ENCODE data around the gene CD200. TPM values are rescaled to one million over a fixed set of nuclear protein-coding genes. Genes with fewer than 3 reads are reported as not detected.

The CD200 gene
- total and polyA plus RNA-seq, 10 of the 15 experiments (the other 5 are each of a cell fraction or from before 2014, with no cell fraction given), result 21.2 to 84.3 (median 33.2) TPM

DNA sequence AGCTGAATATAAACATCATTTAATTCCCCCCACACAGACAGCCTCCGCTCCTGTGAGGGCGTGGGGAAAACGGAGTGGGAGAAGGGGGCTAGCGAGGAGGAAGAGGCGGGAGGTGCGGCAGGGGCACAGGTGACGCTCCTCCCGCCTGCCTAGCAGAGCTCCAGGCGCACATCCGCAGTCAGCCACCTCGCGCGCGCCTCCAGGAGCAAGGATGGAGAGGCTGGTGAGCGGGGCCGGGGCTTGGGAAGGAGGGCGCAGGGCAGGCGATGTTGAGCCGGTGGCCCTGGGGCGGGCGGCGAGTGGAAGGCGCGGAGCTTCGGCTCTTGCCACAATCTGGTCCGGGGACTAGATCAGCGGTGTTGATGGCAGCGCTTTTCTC is at the start of gene CD200 (continued):
- TF ChIP-seq, protein P1, sequence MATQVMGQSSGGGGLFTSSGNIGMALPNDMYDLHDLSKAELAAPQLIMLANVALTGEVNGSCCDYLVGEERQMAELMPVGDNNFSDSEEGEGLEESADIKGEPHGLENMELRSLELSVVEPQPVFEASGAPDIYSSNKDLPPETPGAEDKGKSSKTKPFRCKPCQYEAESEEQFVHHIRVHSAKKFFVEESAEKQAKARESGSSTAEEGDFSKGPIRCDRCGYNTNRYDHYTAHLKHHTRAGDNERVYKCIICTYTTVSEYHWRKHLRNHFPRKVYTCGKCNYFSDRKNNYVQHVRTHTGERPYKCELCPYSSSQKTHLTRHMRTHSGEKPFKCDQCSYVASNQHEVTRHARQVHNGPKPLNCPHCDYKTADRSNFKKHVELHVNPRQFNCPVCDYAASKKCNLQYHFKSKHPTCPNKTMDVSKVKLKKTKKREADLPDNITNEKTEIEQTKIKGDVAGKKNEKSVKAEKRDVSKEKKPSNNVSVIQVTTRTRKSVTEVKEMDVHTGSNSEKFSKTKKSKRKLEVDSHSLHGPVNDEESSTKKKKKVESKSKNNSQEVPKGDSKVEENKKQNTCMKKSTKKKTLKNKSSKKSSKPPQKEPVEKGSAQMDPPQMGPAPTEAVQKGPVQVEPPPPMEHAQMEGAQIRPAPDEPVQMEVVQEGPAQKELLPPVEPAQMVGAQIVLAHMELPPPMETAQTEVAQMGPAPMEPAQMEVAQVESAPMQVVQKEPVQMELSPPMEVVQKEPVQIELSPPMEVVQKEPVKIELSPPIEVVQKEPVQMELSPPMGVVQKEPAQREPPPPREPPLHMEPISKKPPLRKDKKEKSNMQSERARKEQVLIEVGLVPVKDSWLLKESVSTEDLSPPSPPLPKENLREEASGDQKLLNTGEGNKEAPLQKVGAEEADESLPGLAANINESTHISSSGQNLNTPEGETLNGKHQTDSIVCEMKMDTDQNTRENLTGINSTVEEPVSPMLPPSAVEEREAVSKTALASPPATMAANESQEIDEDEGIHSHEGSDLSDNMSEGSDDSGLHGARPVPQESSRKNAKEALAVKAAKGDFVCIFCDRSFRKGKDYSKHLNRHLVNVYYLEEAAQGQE (IDR thresholded peaks at IDR 0.05; ENCODE audit: low read depth, low read length), result no peak
- TF ChIP-seq, protein P2, sequence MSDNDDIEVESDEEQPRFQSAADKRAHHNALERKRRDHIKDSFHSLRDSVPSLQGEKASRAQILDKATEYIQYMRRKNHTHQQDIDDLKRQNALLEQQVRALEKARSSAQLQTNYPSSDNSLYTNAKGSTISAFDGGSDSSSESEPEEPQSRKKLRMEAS (IDR thresholded peaks at IDR 0.05; ENCODE audit: low read depth, low read length), result 0 out of 2 replicates have a peak, but pooled peaks have one; percentile 34
- TF ChIP-seq PAX5 (IDR thresholded peaks at IDR 0.05; ENCODE audit: borderline replicate concordance, low read depth, low read length), result no peak
- TF ChIP-seq, protein P3, sequence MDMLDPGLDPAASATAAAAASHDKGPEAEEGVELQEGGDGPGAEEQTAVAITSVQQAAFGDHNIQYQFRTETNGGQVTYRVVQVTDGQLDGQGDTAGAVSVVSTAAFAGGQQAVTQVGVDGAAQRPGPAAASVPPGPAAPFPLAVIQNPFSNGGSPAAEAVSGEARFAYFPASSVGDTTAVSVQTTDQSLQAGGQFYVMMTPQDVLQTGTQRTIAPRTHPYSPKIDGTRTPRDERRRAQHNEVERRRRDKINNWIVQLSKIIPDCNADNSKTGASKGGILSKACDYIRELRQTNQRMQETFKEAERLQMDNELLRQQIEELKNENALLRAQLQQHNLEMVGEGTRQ (IDR thresholded peaks at IDR 0.05; ENCODE audit: borderline replicate concordance, low read depth, low read length), result no peak
- no peak for TF ChIP-seq KLF5 (IDR thresholded peaks at IDR 0.05; ENCODE audit: partially characterized antibody)
- TF ChIP-seq POLR2A (IDR thresholded peaks at IDR 0.05; ENCODE audit: low read depth, low read length), result peak; percentile 83

DNA sequence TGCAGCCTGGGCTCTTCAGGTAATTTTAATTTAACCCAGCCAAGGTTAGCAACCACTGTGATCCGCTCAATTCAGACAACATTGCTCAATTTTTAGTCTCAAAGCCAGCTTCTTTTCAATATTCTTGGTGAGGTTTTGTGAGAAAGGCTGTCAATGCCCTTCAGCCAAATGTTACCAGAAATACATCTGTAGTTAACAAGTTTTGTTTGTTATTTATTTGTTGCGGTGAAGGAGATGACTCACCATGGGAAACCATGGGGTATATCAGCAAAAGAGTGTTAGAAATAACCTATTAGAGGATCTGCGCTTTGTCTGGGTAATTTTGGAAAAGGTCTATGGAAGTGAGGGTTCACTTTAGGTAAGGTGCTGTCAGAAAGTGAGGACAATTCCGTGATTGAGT is 43.9 kb upstream of the CD200 start:
- ChIA-PET RAD21 (ENCODE audit: unreplicated experiment) (interaction anchor here (1.3 to 2.1 kb wide), 3 partner anchors 10 to 177 kb away, joined by 4 to 10 read pairs (median 5); no protein-coding TSS in a partner anchor), CTCF (interaction anchor here (0.6 to 2.0 kb wide), 4 partner anchors 15 to 691 kb away, joined by 3 to 5 read pairs (median 4); no protein-coding TSS in a partner anchor), SMC1A (ENCODE audit: uncharacterized antibody, unreplicated experiment) (interaction anchor here (0.7 to 1.9 kb wide), 9 partner anchors 14 to 266 kb away, joined by 3 to 6 read pairs (median 4); partner anchors contain the start of gene CD200), POLR2A (no interaction called here)
- peaks cover 3% of the 10 kb centered on the region; the same call in 2 of the 3 replicates for H3K9me3 ChIP-seq (replicated peaks; ENCODE audit: control insufficient read depth, insufficient read depth, low read length)
- DNase-seq (ENCODE audit: low read depth, low spot score) (no peak), FAIRE-seq (no peak), ATAC-seq (no peak)
- no peak overlapping the region for H3K9ac ChIP-seq (ENCODE audit: control insufficient read depth, insufficient read depth, low read length)
- H3K27me3 ChIP-seq (replicated peaks in 1 of 2; ENCODE audit: control insufficient read depth in 2 of 2, insufficient read depth in 2 of 2, low read length in 1 of 2), result no peaks in the 10 kb centered on the region
- H3K4me2 ChIP-seq (ENCODE audit: control insufficient read depth, insufficient read depth), result no peak overlapping the region
- no peaks in the 10 kb centered on the region for H3K79me2 ChIP-seq (ENCODE audit: control insufficient read depth, insufficient read depth, low read length)
- in situ Hi-C loops (cut with MboI), result no loop called here
- 93% methylated on average over 4 of the region's 4 CpGs for WGBS (ENCODE audit: insufficient coverage, insufficient replicate concordance, low lambda C conversion rate, missing lambda C conversion rate)
- H3K4me3 ChIP-seq, result no peak overlapping the region
- BruUV-seq (replicated peaks), result no TSS peak
- H4K20me1 ChIP-seq (ENCODE audit: control insufficient read depth, insufficient read depth), result no peaks in the 10 kb centered on the region
- intact Hi-C loops (cut with micrococcal nuclease; ENCODE audit: unreplicated experiment), result no loop called here
- no peaks in the 10 kb centered on the region for H3K36me3 ChIP-seq (ENCODE audit: control insufficient read depth in 2 of 2, insufficient read depth in 2 of 2, low read length in 1 of 2)
- H3K4me1 ChIP-seq (ENCODE audit: control insufficient read depth, insufficient read depth, low read length), result no peaks in the 10 kb centered on the region
- no peak overlapping the region for H2AFZ ChIP-seq (ENCODE audit: control insufficient read depth, low read depth, low read length)
- no peak overlapping the region for H3K27ac ChIP-seq (ENCODE audit: control insufficient read depth, insufficient read depth)
- no peak for TF ChIP-seq SIN3A (IDR thresholded peaks at IDR 0.05; ENCODE audit: low read depth, low read length)
- no peak for TF ChIP-seq ZZZ3 (IDR thresholded peaks at IDR 0.05; ENCODE audit: control insufficient read depth, insufficient read length, low read depth)
- no peak for TF ChIP-seq POLR2AphosphoS5 (IDR thresholded peaks at IDR 0.05; ENCODE audit: low read length)
- TF ChIP-seq TCF7 (IDR thresholded peaks at IDR 0.05; ENCODE audit: borderline replicate concordance), result no peak
- no peak for TF ChIP-seq EGR1 (IDR thresholded peaks at IDR 0.05; ENCODE audit: borderline replicate concordance in 1 of 2, low read depth in 2 of 2, low read length in 2 of 2)
- TF ChIP-seq STAT3 (IDR thresholded peaks at IDR 0.05; ENCODE audit: low read depth, low read length), result no peak
- no peak for TF ChIP-seq BHLHE40 (IDR thresholded peaks at IDR 0.05; ENCODE audit: borderline replicate concordance in 1 of 2, low read depth in 2 of 2, low read length in 1 of 2)
- TF ChIP-seq DPF2 (IDR thresholded peaks at IDR 0.05), result no peak
- TF ChIP-seq, protein P4, sequence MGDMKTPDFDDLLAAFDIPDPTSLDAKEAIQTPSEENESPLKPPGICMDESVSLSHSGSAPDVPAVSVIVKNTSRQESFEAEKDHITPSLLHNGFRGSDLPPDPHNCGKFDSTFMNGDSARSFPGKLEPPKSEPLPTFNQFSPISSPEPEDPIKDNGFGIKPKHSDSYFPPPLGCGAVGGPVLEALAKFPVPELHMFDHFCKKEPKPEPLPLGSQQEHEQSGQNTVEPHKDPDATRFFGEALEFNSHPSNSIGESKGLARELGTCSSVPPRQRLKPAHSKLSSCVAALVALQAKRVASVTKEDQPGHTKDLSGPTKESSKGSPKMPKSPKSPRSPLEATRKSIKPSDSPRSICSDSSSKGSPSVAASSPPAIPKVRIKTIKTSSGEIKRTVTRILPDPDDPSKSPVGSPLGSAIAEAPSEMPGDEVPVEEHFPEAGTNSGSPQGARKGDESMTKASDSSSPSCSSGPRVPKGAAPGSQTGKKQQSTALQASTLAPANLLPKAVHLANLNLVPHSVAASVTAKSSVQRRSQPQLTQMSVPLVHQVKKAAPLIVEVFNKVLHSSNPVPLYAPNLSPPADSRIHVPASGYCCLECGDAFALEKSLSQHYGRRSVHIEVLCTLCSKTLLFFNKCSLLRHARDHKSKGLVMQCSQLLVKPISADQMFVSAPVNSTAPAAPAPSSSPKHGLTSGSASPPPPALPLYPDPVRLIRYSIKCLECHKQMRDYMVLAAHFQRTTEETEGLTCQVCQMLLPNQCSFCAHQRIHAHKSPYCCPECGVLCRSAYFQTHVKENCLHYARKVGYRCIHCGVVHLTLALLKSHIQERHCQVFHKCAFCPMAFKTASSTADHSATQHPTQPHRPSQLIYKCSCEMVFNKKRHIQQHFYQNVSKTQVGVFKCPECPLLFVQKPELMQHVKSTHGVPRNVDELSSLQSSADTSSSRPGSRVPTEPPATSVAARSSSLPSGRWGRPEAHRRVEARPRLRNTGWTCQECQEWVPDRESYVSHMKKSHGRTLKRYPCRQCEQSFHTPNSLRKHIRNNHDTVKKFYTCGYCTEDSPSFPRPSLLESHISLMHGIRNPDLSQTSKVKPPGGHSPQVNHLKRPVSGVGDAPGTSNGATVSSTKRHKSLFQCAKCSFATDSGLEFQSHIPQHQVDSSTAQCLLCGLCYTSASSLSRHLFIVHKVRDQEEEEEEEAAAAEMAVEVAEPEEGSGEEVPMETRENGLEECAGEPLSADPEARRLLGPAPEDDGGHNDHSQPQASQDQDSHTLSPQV (IDR thresholded peaks at IDR 0.05), result no peak

Data from GM12878 (cell line).